ENCODE data around the gene SLC34A1. TPM values are rescaled to one million over a fixed set of nuclear protein-coding genes. Genes with fewer than 3 reads are reported as not detected.

SLC34A1 gene
- total and polyA plus RNA-seq, 2 donors (not counting 1 experiment from before 2014, with no cell fraction given) = 0.06 TPM; not detected in 1

DNA sequence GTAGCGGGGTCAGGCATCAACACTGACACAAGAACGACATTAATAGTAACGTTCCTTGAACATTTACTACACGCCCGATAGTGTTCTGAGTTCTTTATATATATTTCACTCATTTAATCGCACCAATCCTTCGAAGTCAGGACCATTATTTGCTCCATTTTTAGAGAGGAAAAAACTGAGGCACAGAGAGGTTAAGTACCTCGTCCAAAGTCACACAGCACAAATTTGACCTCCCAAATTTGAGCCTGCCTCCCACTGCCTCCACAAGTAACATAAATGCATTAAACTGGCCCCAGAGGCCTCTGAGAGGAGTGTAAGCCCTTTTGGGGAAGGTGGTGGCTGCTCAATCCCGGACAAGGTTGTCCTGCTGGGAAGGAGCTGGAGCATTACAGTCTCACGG lies 20.7 kb upstream of the SLC34A1 start:
- 20% methylated on average over 1 of the region's 10 CpGs for WGBS (ENCODE audit: insufficient coverage)
- Mint-ChIP-seq H3K27ac (no peak overlapping the region), H3K9me3 (ENCODE audit: insufficient read depth) (no peaks in the 10 kb centered on the region), H3K4me1 (peaks cover 63% of the 10 kb centered on the region), H3K4me3 (peak overlapping the region; percentile 86), H3K27me3 (no peaks in the 10 kb centered on the region)
- Histone ChIP-seq H3K4me2 (replicated peaks; ENCODE audit: low read depth, low read length, poor library complexity, severe bottlenecking) (peak overlapping the region; percentile 81), H3K4me1 (ENCODE audit: control insufficient read depth in 2 of 2, insufficient read depth in 2 of 2, low read length in 2 of 2) (peaks cover 46 to 60% of the 10 kb centered on the region in 2 donors), H4K20me1 (ENCODE audit: control insufficient read depth, insufficient read depth, low read length, poor library complexity, severe bottlenecking) (peaks cover 98% of the 10 kb centered on the region), H3K79me2 (ENCODE audit: control insufficient read depth, insufficient read depth, low read length) (peaks cover 79% of the 10 kb centered on the region), H3K9me3 (ENCODE audit: control extremely low read depth in 1 of 3, control insufficient read depth in 2 of 3, insufficient read depth in 1 of 3, low read length in 2 of 3) (no peaks in the 10 kb centered on the region), H3K27ac (ENCODE audit: low read length in 2 of 2) (peak overlapping the region in 1 of 2 donors; percentile 8), H3K4me3 (ENCODE audit: control extremely low read depth in 1 of 5, extremely low read depth in 1 of 5, insufficient read depth in 1 of 5, low read depth in 2 of 5, low read length in 4 of 5) (peak overlapping the region in 3 of 5 experiments; percentile 45 to 52 (median 52)), H3K27me3 (replicated peaks in 1 of 4; ENCODE audit: control extremely low read depth in 1 of 4, control insufficient read depth in 3 of 4, insufficient read depth in 4 of 4, low read length in 3 of 4) (no peaks in the 10 kb centered on the region), H2AFZ (ENCODE audit: insufficient read depth, low read depth, low read length, poor library complexity, severe bottlenecking) (no peak overlapping the region), H3K9ac (ENCODE audit: low read length) (peak overlapping the region; percentile 54), H3K36me3 (replicated peaks in 1 of 2; ENCODE audit: control extremely low read depth in 1 of 2, control insufficient read depth in 1 of 2, extremely low read depth in 1 of 2, insufficient read depth in 2 of 2, low read length in 1 of 2) (peaks cover 0 to 48% of the 10 kb centered on the region in 2 experiments)
- ChIA-PET POLR2A (no interaction called here), CTCF (interaction anchor here (1.5 to 3.3 kb wide), 2 partner anchors 12 to 53 kb away, joined by 5 to 9 read pairs; partner anchors contain the start of gene LMAN2)
- TF ChIP-seq, protein P1, sequence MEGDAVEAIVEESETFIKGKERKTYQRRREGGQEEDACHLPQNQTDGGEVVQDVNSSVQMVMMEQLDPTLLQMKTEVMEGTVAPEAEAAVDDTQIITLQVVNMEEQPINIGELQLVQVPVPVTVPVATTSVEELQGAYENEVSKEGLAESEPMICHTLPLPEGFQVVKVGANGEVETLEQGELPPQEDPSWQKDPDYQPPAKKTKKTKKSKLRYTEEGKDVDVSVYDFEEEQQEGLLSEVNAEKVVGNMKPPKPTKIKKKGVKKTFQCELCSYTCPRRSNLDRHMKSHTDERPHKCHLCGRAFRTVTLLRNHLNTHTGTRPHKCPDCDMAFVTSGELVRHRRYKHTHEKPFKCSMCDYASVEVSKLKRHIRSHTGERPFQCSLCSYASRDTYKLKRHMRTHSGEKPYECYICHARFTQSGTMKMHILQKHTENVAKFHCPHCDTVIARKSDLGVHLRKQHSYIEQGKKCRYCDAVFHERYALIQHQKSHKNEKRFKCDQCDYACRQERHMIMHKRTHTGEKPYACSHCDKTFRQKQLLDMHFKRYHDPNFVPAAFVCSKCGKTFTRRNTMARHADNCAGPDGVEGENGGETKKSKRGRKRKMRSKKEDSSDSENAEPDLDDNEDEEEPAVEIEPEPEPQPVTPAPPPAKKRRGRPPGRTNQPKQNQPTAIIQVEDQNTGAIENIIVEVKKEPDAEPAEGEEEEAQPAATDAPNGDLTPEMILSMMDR (IDR thresholded peaks at IDR 0.05) = no peak
- TF ChIP-seq EZH2 (IDR thresholded peaks at IDR 0.05; ENCODE audit: borderline replicate concordance, insufficient read depth, low read depth, low read length, poor library complexity, severe bottlenecking) = no peak
- intact Hi-C loops (cut with micrococcal nuclease) = no loop called here
- DNase-seq = no peak
- ATAC-seq (ENCODE audit: low read depth) = no peak

DNA sequence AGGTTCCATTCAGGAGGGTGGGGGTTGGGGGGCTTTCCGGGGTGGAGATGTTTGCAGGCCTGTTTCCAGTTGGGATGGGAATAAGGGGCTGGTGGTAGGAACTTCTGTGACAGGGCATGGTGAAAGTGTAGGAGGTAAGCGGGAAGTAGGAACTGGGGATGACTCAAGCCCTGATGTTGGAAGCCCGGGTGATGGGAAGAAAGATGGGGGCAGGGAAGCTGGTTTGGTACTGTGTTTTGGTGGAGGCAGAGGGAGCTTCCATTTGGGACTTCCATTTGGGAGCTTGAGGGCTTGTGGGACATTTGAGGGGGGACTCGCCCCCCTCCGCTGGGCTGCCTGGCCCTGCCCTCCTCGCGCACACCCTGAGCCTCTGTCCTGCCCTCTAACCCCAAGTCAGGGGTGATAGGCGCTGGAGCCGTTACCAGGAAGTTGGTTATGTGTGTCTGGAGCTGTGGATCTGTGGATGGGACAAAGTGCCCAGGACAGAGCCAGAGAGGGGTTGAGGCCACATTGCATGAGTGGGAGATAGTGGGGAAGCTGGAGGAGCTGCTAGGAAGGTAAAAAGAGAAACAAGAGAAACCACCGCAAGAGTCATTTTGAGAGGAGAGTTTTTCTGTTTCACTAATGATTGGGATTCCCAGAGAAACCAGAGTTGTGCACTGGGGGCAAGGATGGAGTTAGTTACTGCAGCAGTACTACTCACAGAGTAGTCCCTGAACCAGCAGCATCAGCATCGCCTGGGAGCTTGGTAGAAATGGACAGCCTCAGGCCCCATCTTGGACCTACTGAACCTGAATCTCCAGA lies 19.9 kb upstream of the SLC34A1 start:
- H3K4me2 ChIP-seq (replicated peaks; ENCODE audit: low read depth, low read length, poor library complexity, severe bottlenecking) = no peak overlapping the region
- no peaks in the 10 kb centered on the region for H3K9me3 ChIP-seq (ENCODE audit: control extremely low read depth in 1 of 3, control insufficient read depth in 2 of 3, insufficient read depth in 1 of 3, low read length in 2 of 3)
- no peak overlapping the region for H3K9ac ChIP-seq (ENCODE audit: low read length)
- TF ChIP-seq EZH2 (IDR thresholded peaks at IDR 0.05; ENCODE audit: borderline replicate concordance, insufficient read depth, low read depth, low read length, poor library complexity, severe bottlenecking) = no peak
- TF ChIP-seq, protein P1 (IDR thresholded peaks at IDR 0.05) = no peak
- DNase-seq = peak; percentile 6
- intact Hi-C loops (cut with micrococcal nuclease) = no loop called here
- H3K36me3 ChIP-seq (replicated peaks in 1 of 2; ENCODE audit: control extremely low read depth in 1 of 2, control insufficient read depth in 1 of 2, extremely low read depth in 1 of 2, insufficient read depth in 2 of 2, low read length in 1 of 2) = peaks cover 0 to 53% of the 10 kb centered on the region in 2 experiments
- peaks cover 42 to 59% of the 10 kb centered on the region in 2 donors for H3K4me1 ChIP-seq (ENCODE audit: control insufficient read depth in 2 of 2, insufficient read depth in 2 of 2, low read length in 2 of 2)
- Mint-ChIP-seq H3K4me3 (no peak overlapping the region), H3K27me3 (no peaks in the 10 kb centered on the region), H3K27ac (no peak overlapping the region), H3K9me3 (ENCODE audit: insufficient read depth) (no peaks in the 10 kb centered on the region), H3K4me1 (peaks cover 62% of the 10 kb centered on the region)
- peaks cover 98% of the 10 kb centered on the region for H4K20me1 ChIP-seq (ENCODE audit: control insufficient read depth, insufficient read depth, low read length, poor library complexity, severe bottlenecking)
- ATAC-seq (ENCODE audit: low read depth) = no peak
- 81% methylated on average over 11 of the region's 11 CpGs for WGBS (ENCODE audit: insufficient coverage)
- H3K27me3 ChIP-seq (replicated peaks in 1 of 4; ENCODE audit: control extremely low read depth in 1 of 4, control insufficient read depth in 3 of 4, insufficient read depth in 4 of 4, low read length in 3 of 4) = no peaks in the 10 kb centered on the region
- H3K79me2 ChIP-seq (ENCODE audit: control insufficient read depth, insufficient read depth, low read length) = peaks cover 71% of the 10 kb centered on the region
- H3K27ac ChIP-seq (ENCODE audit: low read length in 2 of 2) = no peak overlapping the region
- ChIA-PET CTCF (interaction anchor here (0.9 to 3.3 kb wide), 4 partner anchors 13 to 54 kb away, joined by 3 to 9 read pairs (median 4); partner anchors contain the start of gene LMAN2), POLR2A (no interaction called here)
- H3K4me3 ChIP-seq (ENCODE audit: control extremely low read depth in 1 of 5, extremely low read depth in 1 of 5, insufficient read depth in 1 of 5, low read depth in 2 of 5, low read length in 4 of 5) = no peak overlapping the region
- H2AFZ ChIP-seq (ENCODE audit: insufficient read depth, low read depth, low read length, poor library complexity, severe bottlenecking) = no peak overlapping the region
